ENCODE results near the gene GPR17.

GPR17 gene

DNA sequence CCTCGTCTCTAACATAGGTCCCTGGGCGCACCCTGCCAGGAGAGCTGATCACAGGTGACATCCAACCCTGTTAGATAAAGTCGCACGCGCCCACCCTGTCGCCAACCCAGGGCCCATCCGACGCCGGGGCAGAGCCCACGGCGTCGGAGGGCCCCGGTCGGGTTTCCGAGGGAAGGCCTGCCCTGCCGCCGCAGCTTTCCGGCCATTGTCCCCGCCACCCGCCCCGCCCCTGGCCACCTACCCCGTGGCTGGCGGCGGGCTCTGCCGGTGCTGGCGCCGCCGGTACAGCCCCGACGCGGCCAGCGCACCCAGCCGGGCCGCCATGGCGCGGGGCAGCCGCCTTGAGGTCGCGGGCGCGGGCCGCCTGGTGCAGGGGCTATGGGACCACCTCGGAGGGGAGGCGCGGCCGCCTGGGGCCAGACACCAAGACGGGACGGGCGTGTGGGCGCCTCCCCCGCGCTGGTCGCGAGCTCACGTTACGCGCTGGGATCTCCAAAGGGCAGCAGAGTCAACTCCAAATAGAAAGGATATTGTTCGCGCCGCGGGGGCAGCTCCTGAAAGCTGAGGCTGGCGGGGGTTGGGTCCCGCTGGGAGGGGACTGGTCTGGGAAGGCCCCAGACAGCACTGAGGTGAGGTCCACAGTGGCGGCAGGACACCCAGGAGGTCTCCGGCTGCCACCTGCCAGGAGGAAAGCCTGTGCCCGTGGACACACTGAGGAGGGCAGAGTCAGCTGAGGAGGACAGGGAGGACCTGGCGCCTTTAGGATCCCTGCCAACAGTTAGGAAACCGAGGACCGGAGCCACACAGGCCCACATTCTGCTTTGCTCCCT, 18.3 kb downstream of the GPR17 start (continued):
- TF ChIP-seq, protein P1, sequence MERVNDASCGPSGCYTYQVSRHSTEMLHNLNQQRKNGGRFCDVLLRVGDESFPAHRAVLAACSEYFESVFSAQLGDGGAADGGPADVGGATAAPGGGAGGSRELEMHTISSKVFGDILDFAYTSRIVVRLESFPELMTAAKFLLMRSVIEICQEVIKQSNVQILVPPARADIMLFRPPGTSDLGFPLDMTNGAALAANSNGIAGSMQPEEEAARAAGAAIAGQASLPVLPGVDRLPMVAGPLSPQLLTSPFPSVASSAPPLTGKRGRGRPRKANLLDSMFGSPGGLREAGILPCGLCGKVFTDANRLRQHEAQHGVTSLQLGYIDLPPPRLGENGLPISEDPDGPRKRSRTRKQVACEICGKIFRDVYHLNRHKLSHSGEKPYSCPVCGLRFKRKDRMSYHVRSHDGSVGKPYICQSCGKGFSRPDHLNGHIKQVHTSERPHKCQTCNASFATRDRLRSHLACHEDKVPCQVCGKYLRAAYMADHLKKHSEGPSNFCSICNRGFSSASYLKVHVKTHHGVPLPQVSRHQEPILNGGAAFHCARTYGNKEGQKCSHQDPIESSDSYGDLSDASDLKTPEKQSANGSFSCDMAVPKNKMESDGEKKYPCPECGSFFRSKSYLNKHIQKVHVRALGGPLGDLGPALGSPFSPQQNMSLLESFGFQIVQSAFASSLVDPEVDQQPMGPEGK (CRISPR knock-in tag; IDR thresholded peaks at IDR 0.05; ENCODE audit: borderline replicate concordance): no peak
- TF ChIP-seq TCF4 (CRISPR knock-in tag; IDR thresholded peaks at IDR 0.05; ENCODE audit: borderline replicate concordance) (no peak), BACH2 (CRISPR knock-in tag; IDR thresholded peaks at IDR 0.05; ENCODE audit: borderline replicate concordance) (no peak), GLIS3 (CRISPR knock-in tag; IDR thresholded peaks at IDR 0.05) (no peak)

DNA sequence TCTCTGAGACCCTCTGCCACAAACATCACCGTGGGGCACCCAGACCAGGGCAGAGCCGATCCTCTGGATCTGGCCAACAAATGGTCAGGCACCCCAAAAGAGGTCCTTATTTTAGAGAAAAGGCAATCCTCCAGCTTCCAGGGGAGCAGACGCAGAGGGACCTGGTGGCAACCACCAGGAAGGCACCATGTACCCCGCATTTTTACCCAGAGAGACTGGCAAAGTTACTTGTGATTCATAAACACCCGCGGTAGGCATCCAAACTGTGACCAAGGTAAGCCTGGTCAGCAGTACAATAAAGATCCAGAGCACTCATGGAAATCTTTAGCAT, 18.9 kb downstream of the GPR17 start:
- TF ChIP-seq ZNF565 (CRISPR knock-in tag; conservative IDR thresholded peaks at IDR 0.05; ENCODE audit: low read depth): no peak
- TF ChIP-seq BACH2 (CRISPR knock-in tag; IDR thresholded peaks at IDR 0.05; ENCODE audit: borderline replicate concordance): no peak
- TF ChIP-seq PPARA (CRISPR knock-in tag; IDR thresholded peaks at IDR 0.05; ENCODE audit: borderline replicate concordance): no peak
- TF ChIP-seq ISL1 (CRISPR knock-in tag; IDR thresholded peaks at IDR 0.05): no peak
- TF ChIP-seq TCF4 (CRISPR knock-in tag; IDR thresholded peaks at IDR 0.05; ENCODE audit: borderline replicate concordance): no peak
- no peak for TF ChIP-seq SNAI2 (CRISPR knock-in tag; IDR thresholded peaks at IDR 0.05)
- TF ChIP-seq ZNF8 (CRISPR knock-in tag; IDR thresholded peaks at IDR 0.05): no peak
- no peak for TF ChIP-seq OSR1 (CRISPR knock-in tag; IDR thresholded peaks at IDR 0.05)
- ATAC-seq: no peak

DNA sequence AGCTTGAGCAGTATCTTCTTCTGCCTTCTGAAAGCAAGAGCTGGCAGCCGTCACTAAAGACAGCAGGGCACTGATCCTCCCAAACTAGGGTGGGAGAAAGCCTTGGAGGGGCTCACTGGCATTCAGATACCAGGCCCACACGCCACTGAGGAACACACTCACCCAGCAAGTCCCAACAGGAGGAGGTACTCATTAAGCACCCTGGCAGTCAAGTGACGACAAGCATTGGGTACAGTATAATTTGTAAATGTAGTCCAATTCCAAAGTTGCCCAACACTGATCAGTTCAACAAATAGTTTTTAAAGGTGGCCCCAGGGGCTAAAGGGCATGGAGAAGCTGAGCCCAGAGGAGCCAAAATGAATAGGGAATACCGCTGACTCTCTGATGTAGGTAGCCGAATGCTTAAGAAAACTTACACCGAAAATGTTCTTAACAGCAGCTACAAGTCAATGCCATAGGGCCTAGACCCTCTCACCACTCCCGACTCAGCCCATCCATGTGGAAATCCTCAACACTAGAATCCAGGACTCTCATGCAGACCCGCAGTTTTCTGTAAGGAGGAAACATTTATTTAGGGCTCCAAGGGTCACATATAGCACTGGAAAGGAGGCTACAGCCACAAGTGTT, 19.4 kb downstream of the GPR17 start:
- no peak for ATAC-seq
- no peak for TF ChIP-seq ARNTL (CRISPR knock-in tag; IDR thresholded peaks at IDR 0.05; ENCODE audit: borderline replicate concordance, low read depth)
- no peak for TF ChIP-seq ZFP3 (CRISPR knock-in tag; IDR thresholded peaks at IDR 0.05)
- TF ChIP-seq, protein P2, sequence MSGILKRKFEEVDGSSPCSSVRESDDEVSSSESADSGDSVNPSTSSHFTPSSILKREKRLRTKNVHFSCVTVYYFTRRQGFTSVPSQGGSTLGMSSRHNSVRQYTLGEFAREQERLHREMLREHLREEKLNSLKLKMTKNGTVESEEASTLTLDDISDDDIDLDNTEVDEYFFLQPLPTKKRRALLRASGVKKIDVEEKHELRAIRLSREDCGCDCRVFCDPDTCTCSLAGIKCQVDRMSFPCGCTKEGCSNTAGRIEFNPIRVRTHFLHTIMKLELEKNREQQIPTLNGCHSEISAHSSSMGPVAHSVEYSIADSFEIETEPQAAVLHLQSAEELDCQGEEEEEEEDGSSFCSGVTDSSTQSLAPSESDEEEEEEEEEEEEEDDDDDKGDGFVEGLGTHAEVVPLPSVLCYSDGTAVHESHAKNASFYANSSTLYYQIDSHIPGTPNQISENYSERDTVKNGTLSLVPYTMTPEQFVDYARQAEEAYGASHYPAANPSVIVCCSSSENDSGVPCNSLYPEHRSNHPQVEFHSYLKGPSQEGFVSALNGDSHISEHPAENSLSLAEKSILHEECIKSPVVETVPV (CRISPR knock-in tag; IDR thresholded peaks at IDR 0.05): no peak
- TF ChIP-seq CSDC2 (CRISPR knock-in tag; IDR thresholded peaks at IDR 0.05): no peak
- TF ChIP-seq PPARA (CRISPR knock-in tag; IDR thresholded peaks at IDR 0.05; ENCODE audit: borderline replicate concordance): no peak
- TF ChIP-seq, protein P3, sequence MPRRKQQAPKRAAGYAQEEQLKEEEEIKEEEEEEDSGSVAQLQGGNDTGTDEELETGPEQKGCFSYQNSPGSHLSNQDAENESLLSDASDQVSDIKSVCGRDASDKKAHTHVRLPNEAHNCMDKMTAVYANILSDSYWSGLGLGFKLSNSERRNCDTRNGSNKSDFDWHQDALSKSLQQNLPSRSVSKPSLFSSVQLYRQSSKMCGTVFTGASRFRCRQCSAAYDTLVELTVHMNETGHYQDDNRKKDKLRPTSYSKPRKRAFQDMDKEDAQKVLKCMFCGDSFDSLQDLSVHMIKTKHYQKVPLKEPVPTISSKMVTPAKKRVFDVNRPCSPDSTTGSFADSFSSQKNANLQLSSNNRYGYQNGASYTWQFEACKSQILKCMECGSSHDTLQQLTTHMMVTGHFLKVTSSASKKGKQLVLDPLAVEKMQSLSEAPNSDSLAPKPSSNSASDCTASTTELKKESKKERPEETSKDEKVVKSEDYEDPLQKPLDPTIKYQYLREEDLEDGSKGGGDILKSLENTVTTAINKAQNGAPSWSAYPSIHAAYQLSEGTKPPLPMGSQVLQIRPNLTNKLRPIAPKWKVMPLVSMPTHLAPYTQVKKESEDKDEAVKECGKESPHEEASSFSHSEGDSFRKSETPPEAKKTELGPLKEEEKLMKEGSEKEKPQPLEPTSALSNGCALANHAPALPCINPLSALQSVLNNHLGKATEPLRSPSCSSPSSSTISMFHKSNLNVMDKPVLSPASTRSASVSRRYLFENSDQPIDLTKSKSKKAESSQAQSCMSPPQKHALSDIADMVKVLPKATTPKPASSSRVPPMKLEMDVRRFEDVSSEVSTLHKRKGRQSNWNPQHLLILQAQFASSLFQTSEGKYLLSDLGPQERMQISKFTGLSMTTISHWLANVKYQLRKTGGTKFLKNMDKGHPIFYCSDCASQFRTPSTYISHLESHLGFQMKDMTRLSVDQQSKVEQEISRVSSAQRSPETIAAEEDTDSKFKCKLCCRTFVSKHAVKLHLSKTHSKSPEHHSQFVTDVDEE (CRISPR knock-in tag; IDR thresholded peaks at IDR 0.05): no peak
- TF ChIP-seq TCF4 (CRISPR knock-in tag; IDR thresholded peaks at IDR 0.05; ENCODE audit: borderline replicate concordance): no peak
- no peak for TF ChIP-seq SNAI2 (CRISPR knock-in tag; IDR thresholded peaks at IDR 0.05)
- no peak for TF ChIP-seq ZNF565 (CRISPR knock-in tag; conservative IDR thresholded peaks at IDR 0.05; ENCODE audit: low read depth)
- TF ChIP-seq ZFP30 (CRISPR knock-in tag; IDR thresholded peaks at IDR 0.05): no peak
- TF ChIP-seq, protein P4, sequence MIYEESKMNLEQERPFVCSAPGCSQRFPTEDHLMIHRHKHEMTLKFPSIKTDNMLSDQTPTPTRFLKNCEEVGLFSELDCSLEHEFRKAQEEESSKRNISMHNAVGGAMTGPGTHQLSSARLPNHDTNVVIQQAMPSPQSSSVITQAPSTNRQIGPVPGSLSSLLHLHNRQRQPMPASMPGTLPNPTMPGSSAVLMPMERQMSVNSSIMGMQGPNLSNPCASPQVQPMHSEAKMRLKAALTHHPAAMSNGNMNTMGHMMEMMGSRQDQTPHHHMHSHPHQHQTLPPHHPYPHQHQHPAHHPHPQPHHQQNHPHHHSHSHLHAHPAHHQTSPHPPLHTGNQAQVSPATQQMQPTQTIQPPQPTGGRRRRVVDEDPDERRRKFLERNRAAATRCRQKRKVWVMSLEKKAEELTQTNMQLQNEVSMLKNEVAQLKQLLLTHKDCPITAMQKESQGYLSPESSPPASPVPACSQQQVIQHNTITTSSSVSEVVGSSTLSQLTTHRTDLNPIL (CRISPR knock-in tag; IDR thresholded peaks at IDR 0.05; ENCODE audit: low read depth): no peak
- TF ChIP-seq BACH2 (CRISPR knock-in tag; IDR thresholded peaks at IDR 0.05; ENCODE audit: borderline replicate concordance): no peak
- TF ChIP-seq ESRRG (CRISPR knock-in tag; IDR thresholded peaks at IDR 0.05): no peak
- no peak for TF ChIP-seq ZNF8 (CRISPR knock-in tag; IDR thresholded peaks at IDR 0.05)
- TF ChIP-seq ISL1 (CRISPR knock-in tag; IDR thresholded peaks at IDR 0.05): no peak
- TF ChIP-seq TOX (CRISPR knock-in tag; IDR thresholded peaks at IDR 0.05; ENCODE audit: borderline replicate concordance): no peak
- TF ChIP-seq ZNF70 (CRISPR knock-in tag; IDR thresholded peaks at IDR 0.05): no peak
- TF ChIP-seq OSR1 (CRISPR knock-in tag; IDR thresholded peaks at IDR 0.05): no peak
- no peak for TF ChIP-seq ZC3H10 (CRISPR knock-in tag; IDR thresholded peaks at IDR 0.05)

Data from SK-N-SH treated with all-trans-retinoic acid at 6 μM for 48 hours (cell line).